ENCODE measurements around the gene C4orf54.

C4orf54 gene

GRCh38 chr4:99617374-99617773 lies 40.3 kb downstream of the C4orf54 start:
- DNase-seq, result no peak

DNA sequence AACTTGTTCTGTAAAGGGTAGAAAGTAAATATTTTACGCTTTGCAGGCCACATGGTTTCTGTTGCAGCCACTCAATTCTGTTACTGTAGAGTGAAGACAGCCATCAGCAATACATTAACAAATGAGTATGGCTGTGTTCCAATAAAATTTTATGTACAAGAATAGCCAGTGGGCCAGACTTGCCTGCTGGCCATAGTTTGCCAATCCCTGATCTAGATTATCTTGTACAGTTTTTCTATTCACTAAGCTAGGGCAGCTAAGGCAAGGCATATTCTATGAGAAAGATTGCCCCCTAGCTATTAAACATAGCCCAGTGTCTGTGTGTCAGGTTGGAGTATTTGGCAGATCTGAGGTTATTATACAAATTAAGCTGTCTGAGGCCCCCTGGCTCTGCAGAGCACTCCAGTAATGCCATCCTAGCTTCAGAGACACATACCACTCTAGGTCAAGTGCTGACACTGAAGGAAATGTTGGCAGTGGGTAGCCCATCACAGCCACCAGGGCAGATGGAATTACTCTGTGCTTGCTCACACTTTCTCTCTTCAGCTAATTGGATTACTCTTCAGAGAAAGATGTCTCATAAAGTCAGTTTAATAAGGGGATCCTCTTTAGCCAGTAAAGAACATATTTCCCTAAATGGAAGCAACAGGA lies 42.3 kb downstream of the C4orf54 start:
- no peak for DNase-seq

- no peak for DNase-seq
Measured at GRCh38 chr4:99614491-99614890, 43.1 kb downstream of the C4orf54 start.

DNA sequence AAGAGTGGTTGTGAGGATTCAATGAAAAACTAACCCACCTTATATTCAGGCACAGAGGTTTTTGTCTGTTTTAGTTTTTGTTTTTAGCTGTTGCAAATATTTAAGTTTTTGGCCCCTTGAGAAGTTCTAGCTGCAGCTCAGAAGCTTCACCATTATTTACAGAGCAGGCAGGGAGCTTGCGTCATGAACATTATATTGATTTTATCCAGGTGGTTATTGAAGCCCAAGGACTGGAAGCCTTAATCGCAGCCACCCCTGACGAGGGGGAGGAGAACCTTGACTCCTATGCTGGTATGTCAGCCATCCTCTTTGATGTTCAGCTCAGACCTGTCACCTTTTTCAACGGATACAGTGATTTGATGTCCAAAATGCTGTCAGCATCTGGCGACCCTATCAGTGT lies 44.9 kb downstream of the C4orf54 start:
- no peak for DNase-seq

GRCh38 chr4:99612281-99612680 lies 45.3 kb downstream of the C4orf54 start:
- DNase-seq, result no peak

DNA sequence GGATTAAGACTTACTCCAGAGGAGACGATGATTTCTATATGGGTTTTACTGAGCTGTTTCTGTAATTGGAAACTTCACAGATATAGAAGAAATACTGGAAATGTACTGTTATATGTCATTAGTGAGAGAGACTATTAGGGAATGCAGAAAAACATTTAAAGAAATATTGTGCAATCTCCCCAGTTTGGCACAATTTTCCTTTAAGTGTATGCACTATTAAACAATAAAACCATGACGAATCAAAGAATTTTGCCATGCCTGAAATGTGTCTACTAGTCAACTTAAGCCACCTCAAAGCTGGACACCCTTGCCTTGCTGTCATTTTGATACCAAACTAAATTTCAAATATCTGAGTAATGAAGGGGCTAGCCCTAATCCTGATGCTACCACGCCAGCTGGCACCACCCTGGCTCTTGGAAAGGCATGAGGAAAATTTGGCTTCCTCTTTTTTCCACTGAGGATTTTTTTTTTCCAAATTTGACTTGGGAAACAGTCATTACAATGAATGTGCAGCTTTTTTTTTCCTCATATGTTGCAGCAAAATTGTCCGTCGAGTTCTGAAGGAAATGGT lies 46.9 kb downstream of the C4orf54 start:
- DNase-seq, result no peak

DNA sequence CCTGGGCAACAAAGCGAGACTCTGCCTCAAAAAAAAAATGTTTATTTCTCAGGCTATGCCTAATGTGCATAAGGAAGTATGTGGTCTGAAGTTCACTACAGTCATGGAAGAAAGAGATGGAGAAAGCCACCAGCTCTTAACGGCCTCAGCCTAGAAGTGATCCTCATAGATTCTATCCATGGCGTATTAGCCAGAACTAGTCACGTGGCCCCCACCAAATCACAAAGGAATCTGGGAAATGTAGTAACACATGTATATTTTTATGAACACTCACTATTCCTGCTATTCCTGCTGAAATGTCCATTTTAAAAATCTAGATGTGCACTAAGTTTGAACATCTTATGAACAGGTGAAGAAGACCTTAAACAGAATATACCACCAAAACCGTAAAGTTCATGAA lies 49.2 kb downstream of the C4orf54 start:
- DNase-seq, result no peak

All from stimulated activated CD4-positive, alpha-beta T cell treated with anti-CD3 and anti-CD28 coated beads, Interleukin-4, amount 100 ng/mL, for 24 hours (primary cell).